ENCODE data around the gene HADHA. TPM values are rescaled to one million over a fixed set of nuclear protein-coding genes. Genes with fewer than 3 reads are reported as not detected.

Gene HADHA
- polyA plus RNA-seq, 1 donor from 2014 or later = 40.0 TPM

GRCh38 chr2:26276484-26277227 is 32.2 kb upstream of the HADHA start:
- Histone ChIP-seq H3K9ac (ENCODE audit: low read length) (no peak overlapping the region), H3K4me3 (ENCODE audit: low read length) (no peak overlapping the region), H3F3A (ENCODE audit: insufficient read depth, low read length, poor library complexity, severe bottlenecking) (no peaks in the 10 kb centered on the region), H3K79me2 (replicated peaks; ENCODE audit: insufficient read depth, low read length) (no peaks in the 10 kb centered on the region), H4K20me1 (ENCODE audit: insufficient read depth) (no peaks in the 10 kb centered on the region), H3K27ac (ENCODE audit: low read length) (no peak overlapping the region), H3K27me3 (ENCODE audit: insufficient read depth, low read depth, low read length) (no peaks in the 10 kb centered on the region), H2AFZ (ENCODE audit: low read depth, low read length) (no peak overlapping the region), H3K9me3 (ENCODE audit: low read length) (no peaks in the 10 kb centered on the region), H3K36me3 (ENCODE audit: insufficient read depth, low read length) (peaks cover 3% of the 10 kb centered on the region), H3K4me2 (ENCODE audit: low read length) (no peak overlapping the region), H3K9me2 (ENCODE audit: insufficient read depth, low read length) (no peaks in the 10 kb centered on the region)
- no peak for TF ChIP-seq POLR2AphosphoS5 (IDR thresholded peaks at IDR 0.05)
- TF ChIP-seq RAD21 (conservative IDR thresholded peaks at IDR 0.05) = no peak
- TF ChIP-seq EZH2 (IDR thresholded peaks at IDR 0.05; ENCODE audit: borderline replicate concordance, insufficient read depth, low read length, poor library complexity, severe bottlenecking) = no peak
- no peak for TF ChIP-seq CTCF (IDR thresholded peaks at IDR 0.05; ENCODE audit: poor library complexity, severe bottlenecking)

GRCh38 chr2:26274058-26274613 is 29.7 kb upstream of the HADHA start:
- H3F3A ChIP-seq (ENCODE audit: insufficient read depth, low read length, poor library complexity, severe bottlenecking) = no peaks in the 10 kb centered on the region
- no peaks in the 10 kb centered on the region for H3K9me2 ChIP-seq (ENCODE audit: insufficient read depth, low read length)
- TF ChIP-seq EP300 (conservative IDR thresholded peaks at IDR 0.05; ENCODE audit: poor library complexity, severe bottlenecking) = no peak
- no peak for TF ChIP-seq MXI1 (conservative IDR thresholded peaks at IDR 0.05; ENCODE audit: poor library complexity, severe bottlenecking)
- TF ChIP-seq TAF1 (IDR thresholded peaks at IDR 0.05; ENCODE audit: low read depth) = no peak
- TF ChIP-seq POLR2AphosphoS5 (IDR thresholded peaks at IDR 0.05) = no peak
- TF ChIP-seq EZH2 (IDR thresholded peaks at IDR 0.05; ENCODE audit: borderline replicate concordance, insufficient read depth, low read length, poor library complexity, severe bottlenecking) = no peak
- TF ChIP-seq CTCF (IDR thresholded peaks at IDR 0.05; ENCODE audit: poor library complexity, severe bottlenecking) = no peak
- no peak for TF ChIP-seq REST (IDR thresholded peaks at IDR 0.05; ENCODE audit: borderline replicate concordance)
- TF ChIP-seq RAD21 (conservative IDR thresholded peaks at IDR 0.05) = no peak
- TF ChIP-seq SMC3 (conservative IDR thresholded peaks at IDR 0.05; ENCODE audit: poor library complexity) = no peak
- H3K36me3 ChIP-seq (ENCODE audit: insufficient read depth, low read length) = peaks cover 3% of the 10 kb centered on the region
- H2AFZ ChIP-seq (ENCODE audit: low read depth, low read length) = no peak overlapping the region
- H4K20me1 ChIP-seq (ENCODE audit: insufficient read depth) = no peaks in the 10 kb centered on the region
- H3K27ac ChIP-seq (ENCODE audit: low read length) = no peak overlapping the region
- H3K4me3 ChIP-seq (ENCODE audit: low read length) = no peak overlapping the region
- no peaks in the 10 kb centered on the region for H3K27me3 ChIP-seq (ENCODE audit: insufficient read depth, low read depth, low read length)
- H3K9ac ChIP-seq (ENCODE audit: low read length) = no peak overlapping the region
- no peak overlapping the region for H3K4me2 ChIP-seq (ENCODE audit: low read length)
- H3K9me3 ChIP-seq (ENCODE audit: low read length) = no peaks in the 10 kb centered on the region
- H3K79me2 ChIP-seq (replicated peaks; ENCODE audit: insufficient read depth, low read length) = no peaks in the 10 kb centered on the region

Measured in neural cell (in vitro differentiated cells).